Measurements from ENCODE around the gene GATA3. TPM values are rescaled to one million over a fixed set of nuclear protein-coding genes. Genes with fewer than 3 reads are reported as not detected.
A peak's percentile ranks its signal among the peaks of the same experiment; 100 is the strongest.

Gene GATA3
- polyA plus RNA-seq, 2 donors: 0.31 to 0.45 TPM

- H3K4me1 ChIP-seq (ENCODE audit: control insufficient read depth in 2 of 2, insufficient read depth in 2 of 2, low read length in 1 of 2): peaks cover 0 to 6% of the 10 kb centered on the region in 2 donors
- no peaks in the 10 kb centered on the region for H3K36me3 ChIP-seq (ENCODE audit: control insufficient read depth in 2 of 2, insufficient read depth in 2 of 2, low read length in 1 of 2)
- H3K4me3 ChIP-seq (ENCODE audit: low read depth in 1 of 2, low read length in 2 of 2): peak overlapping the region in 1 of 2 donors; percentile 69
- no peaks in the 10 kb centered on the region for H3K9me3 ChIP-seq (ENCODE audit: control insufficient read depth in 2 of 2, insufficient read depth in 1 of 2, low read depth in 1 of 2, low read length in 1 of 2)
- peaks cover 0 to 19% of the 10 kb centered on the region in 2 donors for H3K27me3 ChIP-seq (ENCODE audit: control insufficient read depth in 1 of 2, insufficient read depth in 2 of 2, low read length in 2 of 2)
- WGBS, 2 donors: 62 to 71% methylated on average over 6 of the region's 6 CpGs
- peak overlapping the region in 1 of 2 donors; percentile 47 for H3K27ac ChIP-seq (ENCODE audit: low read depth in 2 of 2, low read length in 1 of 2)
These were observed 1.9 kb downstream of the GATA3 start for GRCh38 chr10:8056378-8056777.

- peak overlapping the region in 1 of 2 donors; percentile 13 for H3K27ac ChIP-seq (ENCODE audit: low read depth in 2 of 2, low read length in 1 of 2)
- H3K4me3 ChIP-seq (ENCODE audit: low read depth in 1 of 2, low read length in 2 of 2): peak overlapping the region in 1 of 2 donors; percentile 69
- H3K27me3 ChIP-seq (ENCODE audit: control insufficient read depth in 1 of 2, insufficient read depth in 2 of 2, low read length in 2 of 2): peaks cover 0 to 14% of the 10 kb centered on the region in 2 donors
- H3K4me1 ChIP-seq (ENCODE audit: control insufficient read depth in 2 of 2, insufficient read depth in 2 of 2, low read length in 1 of 2): peaks cover 0 to 5% of the 10 kb centered on the region in 2 donors
- WGBS, 2 donors: 51 to 75% methylated on average over 13 of the region's 13 CpGs
- no peaks in the 10 kb centered on the region for H3K36me3 ChIP-seq (ENCODE audit: control insufficient read depth in 2 of 2, insufficient read depth in 2 of 2, low read length in 1 of 2)
- no peaks in the 10 kb centered on the region for H3K9me3 ChIP-seq (ENCODE audit: control insufficient read depth in 2 of 2, insufficient read depth in 1 of 2, low read depth in 1 of 2, low read length in 1 of 2)
These were observed 2.4 kb downstream of the GATA3 start for GRCh38 chr10:8056871-8057331.

GRCh38 chr10:8057636-8058273, 3.3 kb downstream of the GATA3 start:
- peaks cover 0 to 8% of the 10 kb centered on the region in 2 donors for H3K27me3 ChIP-seq (ENCODE audit: control insufficient read depth in 1 of 2, insufficient read depth in 2 of 2, low read length in 2 of 2)
- H3K27ac ChIP-seq (ENCODE audit: low read depth in 2 of 2, low read length in 1 of 2): no peak overlapping the region
- H3K9me3 ChIP-seq (ENCODE audit: control insufficient read depth in 2 of 2, insufficient read depth in 1 of 2, low read depth in 1 of 2, low read length in 1 of 2): no peaks in the 10 kb centered on the region
- H3K4me1 ChIP-seq (ENCODE audit: control insufficient read depth in 2 of 2, insufficient read depth in 2 of 2, low read length in 1 of 2): peaks cover 0 to 5% of the 10 kb centered on the region in 2 donors
- no peaks in the 10 kb centered on the region for H3K36me3 ChIP-seq (ENCODE audit: control insufficient read depth in 2 of 2, insufficient read depth in 2 of 2, low read length in 1 of 2)
- H3K4me3 ChIP-seq (ENCODE audit: low read depth in 1 of 2, low read length in 2 of 2): no peak overlapping the region
- WGBS, 2 donors: 70 to 82% methylated on average over 14 to 15 of the region's 15 CpGs

- Histone ChIP-seq H3K4me3 (ENCODE audit: low read depth in 1 of 2, low read length in 2 of 2) (no peak overlapping the region), H3K27ac (ENCODE audit: low read depth in 2 of 2, low read length in 1 of 2) (no peak overlapping the region), H3K36me3 (ENCODE audit: control insufficient read depth in 2 of 2, insufficient read depth in 2 of 2, low read length in 1 of 2) (no peaks in the 10 kb centered on the region), H3K4me1 (ENCODE audit: control insufficient read depth in 2 of 2, insufficient read depth in 2 of 2, low read length in 1 of 2) (peaks cover 0 to 5% of the 10 kb centered on the region in 2 donors), H3K27me3 (ENCODE audit: control insufficient read depth in 1 of 2, insufficient read depth in 2 of 2, low read length in 2 of 2) (peaks cover 0 to 8% of the 10 kb centered on the region in 2 donors), H3K9me3 (ENCODE audit: control insufficient read depth in 2 of 2, insufficient read depth in 1 of 2, low read depth in 1 of 2, low read length in 1 of 2) (no peaks in the 10 kb centered on the region)
- 61 to 78% methylated on average over 43 to 45 of the region's 45 CpGs for WGBS, 2 donors
These were observed 4.0 kb downstream of the GATA3 start for GRCh38 chr10:8058274-8059111.

GRCh38 chr10:8059191-8059936, 4.9 kb downstream of the GATA3 start:
- Histone ChIP-seq H3K27ac (ENCODE audit: low read depth in 2 of 2, low read length in 1 of 2) (no peak overlapping the region), H3K36me3 (ENCODE audit: control insufficient read depth in 2 of 2, insufficient read depth in 2 of 2, low read length in 1 of 2) (no peaks in the 10 kb centered on the region), H3K4me3 (ENCODE audit: low read depth in 1 of 2, low read length in 2 of 2) (no peak overlapping the region), H3K4me1 (ENCODE audit: control insufficient read depth in 2 of 2, insufficient read depth in 2 of 2, low read length in 1 of 2) (peaks cover 0 to 5% of the 10 kb centered on the region in 2 donors), H3K27me3 (ENCODE audit: control insufficient read depth in 1 of 2, insufficient read depth in 2 of 2, low read length in 2 of 2) (peaks cover 0 to 8% of the 10 kb centered on the region in 2 donors), H3K9me3 (ENCODE audit: control insufficient read depth in 2 of 2, insufficient read depth in 1 of 2, low read depth in 1 of 2, low read length in 1 of 2) (no peaks in the 10 kb centered on the region)
- WGBS, 2 donors: 56 to 68% methylated on average over 16 of the region's 16 CpGs

GRCh38 chr10:8060010-8060703, 5.7 kb downstream of the GATA3 start:
- peaks cover 0 to 4% of the 10 kb centered on the region in 2 donors for H3K27me3 ChIP-seq (ENCODE audit: control insufficient read depth in 1 of 2, insufficient read depth in 2 of 2, low read length in 2 of 2)
- 27 to 43% methylated on average over 14 to 15 of the region's 15 CpGs for WGBS, 2 donors
- no peak overlapping the region for H3K27ac ChIP-seq (ENCODE audit: low read depth in 2 of 2, low read length in 1 of 2)
- no peaks in the 10 kb centered on the region for H3K36me3 ChIP-seq (ENCODE audit: control insufficient read depth in 2 of 2, insufficient read depth in 2 of 2, low read length in 1 of 2)
- no peaks in the 10 kb centered on the region for H3K9me3 ChIP-seq (ENCODE audit: control insufficient read depth in 2 of 2, insufficient read depth in 1 of 2, low read depth in 1 of 2, low read length in 1 of 2)
- peaks cover 0 to 5% of the 10 kb centered on the region in 2 donors for H3K4me1 ChIP-seq (ENCODE audit: control insufficient read depth in 2 of 2, insufficient read depth in 2 of 2, low read length in 1 of 2)
- no peak overlapping the region for H3K4me3 ChIP-seq (ENCODE audit: low read depth in 1 of 2, low read length in 2 of 2)

GRCh38 chr10:8060704-8061121, 6.2 kb downstream of the GATA3 start:
- Histone ChIP-seq H3K4me1 (ENCODE audit: control insufficient read depth in 2 of 2, insufficient read depth in 2 of 2, low read length in 1 of 2) (peaks cover 0 to 3% of the 10 kb centered on the region in 2 donors), H3K4me3 (ENCODE audit: low read depth in 1 of 2, low read length in 2 of 2) (no peak overlapping the region), H3K27me3 (ENCODE audit: control insufficient read depth in 1 of 2, insufficient read depth in 2 of 2, low read length in 2 of 2) (peaks cover 0 to 3% of the 10 kb centered on the region in 2 donors), H3K9me3 (ENCODE audit: control insufficient read depth in 2 of 2, insufficient read depth in 1 of 2, low read depth in 1 of 2, low read length in 1 of 2) (no peaks in the 10 kb centered on the region), H3K27ac (ENCODE audit: low read depth in 2 of 2, low read length in 1 of 2) (peak overlapping the region in 1 of 2 donors; percentile 33), H3K36me3 (ENCODE audit: control insufficient read depth in 2 of 2, insufficient read depth in 2 of 2, low read length in 1 of 2) (no peaks in the 10 kb centered on the region)
- 55 to 60% methylated on average over 10 of the region's 10 CpGs for WGBS, 2 donors

GRCh38 chr10:8061274-8062211, 7.1 kb downstream of the GATA3 start:
- Histone ChIP-seq H3K27ac (ENCODE audit: low read depth in 2 of 2, low read length in 1 of 2) (peak overlapping the region in 1 of 2 donors; percentile 15), H3K36me3 (ENCODE audit: control insufficient read depth in 2 of 2, insufficient read depth in 2 of 2, low read length in 1 of 2) (no peaks in the 10 kb centered on the region), H3K27me3 (ENCODE audit: control insufficient read depth in 1 of 2, insufficient read depth in 2 of 2, low read length in 2 of 2) (no peaks in the 10 kb centered on the region), H3K4me3 (ENCODE audit: low read depth in 1 of 2, low read length in 2 of 2) (no peak overlapping the region), H3K9me3 (ENCODE audit: control insufficient read depth in 2 of 2, insufficient read depth in 1 of 2, low read depth in 1 of 2, low read length in 1 of 2) (no peaks in the 10 kb centered on the region), H3K4me1 (ENCODE audit: control insufficient read depth in 2 of 2, insufficient read depth in 2 of 2, low read length in 1 of 2) (peaks cover 0 to 3% of the 10 kb centered on the region in 2 donors)
- WGBS, 2 donors: 75 to 76% methylated on average over 17 of the region's 17 CpGs
